Activated CD4-positive, alpha-beta T cell treated with anti-CD3 and anti-CD28 coated beads for 4 hours (primary cell): ENCODE results near the gene GPSM3.
"Not testable (repeated sequence)": the region's sequence is repeated elsewhere in the genome, so short reads cannot be mapped to it uniquely, and the experiment has no call there.

Experiments used
- DNase-seq, 2 donors: peaks; one replicate each; pipeline ENCODE4 v3.0.0-alpha.2; 2020

The GPSM3 gene

GRCh38 chr6:32200711-32201475, 8.4 kb upstream of the GPSM3 start:
- DNase-seq = no peak

GRCh38 chr6:32198866-32199265, 6.4 kb upstream of the GPSM3 start:
- DNase-seq = no peak

- no peak for DNase-seq
These were observed 5.9 kb upstream of the GPSM3 start for GRCh38 chr6:32198345-32198696.

- DNase-seq = no peak
These were observed 4.5 kb upstream of the GPSM3 start for GRCh38 chr6:32196682-32197616.

- peak; percentile 44 to 57 for DNase-seq
These were observed 3.6 kb upstream of the GPSM3 start for GRCh38 chr6:32195902-32196681.

- DNase-seq = peak; percentile 98 to 100
These were observed 3.1 kb upstream of the GPSM3 start for GRCh38 chr6:32195652-32195901.

- DNase-seq = no peak
These were observed 2.6 kb upstream of the GPSM3 start for GRCh38 chr6:32194825-32195651.

- no peak for DNase-seq
These were observed 1.9 kb upstream of the GPSM3 start for GRCh38 chr6:32194388-32194787.

- not testable (repeated sequence) for DNase-seq
These were observed 653 bp upstream of the GPSM3 start for GRCh38 chr6:32193096-32193495.

GRCh38 chr6:32191696-32192607, 491 bp downstream of the GPSM3 start:
- DNase-seq = no peak

- DNase-seq = no peak
These were observed 1.3 kb downstream of the GPSM3 start for GRCh38 chr6:32190911-32191677.

GRCh38 chr6:32190054-32190851, 2.2 kb downstream of the GPSM3 start, which contains the start of gene PBX2:
Gene PBX2, minus strand, starts transcription at chr6:32190202. Its CDS starts 287 bp downstream, at chr6:32189915.
- peak; percentile 87 to 91 for DNase-seq

GRCh38 chr6:32189742-32190053, 2.7 kb downstream of the GPSM3 start:
- no peak for DNase-seq

- no peak for DNase-seq
These were observed 3.2 kb downstream of the GPSM3 start for GRCh38 chr6:32189069-32189741.

- DNase-seq = no peak
These were observed 3.9 kb downstream of the GPSM3 start for GRCh38 chr6:32188381-32189068.

GRCh38 chr6:32187725-32188380, 4.6 kb downstream of the GPSM3 start:
- DNase-seq = not testable (repeated sequence)

GRCh38 chr6:32187009-32187709, 5.3 kb downstream of the GPSM3 start:
- no peak for DNase-seq
